ENCODE measurements around the gene TM9SF4.

TM9SF4 gene

GRCh38 chr20:32079655-32080109, 29.8 kb upstream of the TM9SF4 start:
- TF ChIP-seq, protein P1, sequence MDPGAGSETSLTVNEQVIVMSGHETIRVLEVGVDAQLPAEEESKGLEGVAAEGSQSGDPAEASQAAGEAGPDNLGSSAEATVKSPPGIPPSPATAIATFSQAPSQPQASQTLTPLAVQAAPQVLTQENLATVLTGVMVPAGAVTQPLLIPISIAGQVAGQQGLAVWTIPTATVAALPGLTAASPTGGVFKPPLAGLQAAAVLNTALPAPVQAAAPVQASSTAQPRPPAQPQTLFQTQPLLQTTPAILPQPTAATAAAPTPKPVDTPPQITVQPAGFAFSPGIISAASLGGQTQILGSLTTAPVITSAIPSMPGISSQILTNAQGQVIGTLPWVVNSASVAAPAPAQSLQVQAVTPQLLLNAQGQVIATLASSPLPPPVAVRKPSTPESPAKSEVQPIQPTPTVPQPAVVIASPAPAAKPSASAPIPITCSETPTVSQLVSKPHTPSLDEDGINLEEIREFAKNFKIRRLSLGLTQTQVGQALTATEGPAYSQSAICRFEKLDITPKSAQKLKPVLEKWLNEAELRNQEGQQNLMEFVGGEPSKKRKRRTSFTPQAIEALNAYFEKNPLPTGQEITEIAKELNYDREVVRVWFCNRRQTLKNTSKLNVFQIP (CRISPR knock-in tag; IDR thresholded peaks at IDR 0.05; ENCODE audit: borderline replicate concordance, low read depth) = no peak
- TF ChIP-seq GLIS3 (CRISPR knock-in tag; IDR thresholded peaks at IDR 0.05) (no peak), ARNTL (CRISPR knock-in tag; IDR thresholded peaks at IDR 0.05; ENCODE audit: borderline replicate concordance, low read depth) (no peak), ESRRG (CRISPR knock-in tag; IDR thresholded peaks at IDR 0.05) (no peak), BACH2 (CRISPR knock-in tag; IDR thresholded peaks at IDR 0.05; ENCODE audit: borderline replicate concordance) (no peak), ZFP3 (CRISPR knock-in tag; IDR thresholded peaks at IDR 0.05) (no peak), TSHZ2 (CRISPR knock-in tag; IDR thresholded peaks at IDR 0.05) (no peak), PPARA (CRISPR knock-in tag; IDR thresholded peaks at IDR 0.05; ENCODE audit: borderline replicate concordance) (no peak), ZC3H10 (CRISPR knock-in tag; IDR thresholded peaks at IDR 0.05) (no peak), ZNF8 (CRISPR knock-in tag; IDR thresholded peaks at IDR 0.05) (no peak), ZNF565 (CRISPR knock-in tag; conservative IDR thresholded peaks at IDR 0.05; ENCODE audit: low read depth) (no peak), OSR1 (CRISPR knock-in tag; IDR thresholded peaks at IDR 0.05) (no peak), CSDC2 (CRISPR knock-in tag; IDR thresholded peaks at IDR 0.05) (no peak), ZNF70 (CRISPR knock-in tag; IDR thresholded peaks at IDR 0.05) (no peak), ISL1 (CRISPR knock-in tag; IDR thresholded peaks at IDR 0.05) (no peak)
- TF ChIP-seq, protein P2, sequence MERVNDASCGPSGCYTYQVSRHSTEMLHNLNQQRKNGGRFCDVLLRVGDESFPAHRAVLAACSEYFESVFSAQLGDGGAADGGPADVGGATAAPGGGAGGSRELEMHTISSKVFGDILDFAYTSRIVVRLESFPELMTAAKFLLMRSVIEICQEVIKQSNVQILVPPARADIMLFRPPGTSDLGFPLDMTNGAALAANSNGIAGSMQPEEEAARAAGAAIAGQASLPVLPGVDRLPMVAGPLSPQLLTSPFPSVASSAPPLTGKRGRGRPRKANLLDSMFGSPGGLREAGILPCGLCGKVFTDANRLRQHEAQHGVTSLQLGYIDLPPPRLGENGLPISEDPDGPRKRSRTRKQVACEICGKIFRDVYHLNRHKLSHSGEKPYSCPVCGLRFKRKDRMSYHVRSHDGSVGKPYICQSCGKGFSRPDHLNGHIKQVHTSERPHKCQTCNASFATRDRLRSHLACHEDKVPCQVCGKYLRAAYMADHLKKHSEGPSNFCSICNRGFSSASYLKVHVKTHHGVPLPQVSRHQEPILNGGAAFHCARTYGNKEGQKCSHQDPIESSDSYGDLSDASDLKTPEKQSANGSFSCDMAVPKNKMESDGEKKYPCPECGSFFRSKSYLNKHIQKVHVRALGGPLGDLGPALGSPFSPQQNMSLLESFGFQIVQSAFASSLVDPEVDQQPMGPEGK (CRISPR knock-in tag; IDR thresholded peaks at IDR 0.05; ENCODE audit: borderline replicate concordance) = no peak
- TF ChIP-seq, protein P3, sequence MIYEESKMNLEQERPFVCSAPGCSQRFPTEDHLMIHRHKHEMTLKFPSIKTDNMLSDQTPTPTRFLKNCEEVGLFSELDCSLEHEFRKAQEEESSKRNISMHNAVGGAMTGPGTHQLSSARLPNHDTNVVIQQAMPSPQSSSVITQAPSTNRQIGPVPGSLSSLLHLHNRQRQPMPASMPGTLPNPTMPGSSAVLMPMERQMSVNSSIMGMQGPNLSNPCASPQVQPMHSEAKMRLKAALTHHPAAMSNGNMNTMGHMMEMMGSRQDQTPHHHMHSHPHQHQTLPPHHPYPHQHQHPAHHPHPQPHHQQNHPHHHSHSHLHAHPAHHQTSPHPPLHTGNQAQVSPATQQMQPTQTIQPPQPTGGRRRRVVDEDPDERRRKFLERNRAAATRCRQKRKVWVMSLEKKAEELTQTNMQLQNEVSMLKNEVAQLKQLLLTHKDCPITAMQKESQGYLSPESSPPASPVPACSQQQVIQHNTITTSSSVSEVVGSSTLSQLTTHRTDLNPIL (CRISPR knock-in tag; IDR thresholded peaks at IDR 0.05; ENCODE audit: low read depth) = no peak
- ATAC-seq = no peak

DNA sequence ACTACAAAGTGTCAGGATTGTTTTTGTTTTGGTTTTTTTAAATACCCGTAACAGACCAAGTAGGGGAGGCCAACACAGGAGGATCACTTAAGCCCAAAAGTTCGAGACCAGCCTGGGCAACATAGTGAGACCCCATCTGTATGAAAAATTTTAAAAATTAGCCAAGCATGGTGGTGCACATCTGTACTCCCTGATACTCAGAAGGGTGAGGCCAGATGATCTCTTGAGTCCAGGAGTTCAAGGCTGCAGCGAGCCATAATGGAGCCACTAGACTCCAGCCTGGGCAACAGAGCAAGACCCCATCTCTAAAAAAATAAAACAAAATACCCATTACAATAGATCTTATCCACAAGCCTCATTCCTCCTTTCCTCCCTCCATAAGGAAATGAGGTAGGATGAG, 28.7 kb upstream of the TM9SF4 start:
- TF ChIP-seq, protein P1 (CRISPR knock-in tag; IDR thresholded peaks at IDR 0.05; ENCODE audit: borderline replicate concordance, low read depth) = no peak
- TF ChIP-seq ISL1 (CRISPR knock-in tag; IDR thresholded peaks at IDR 0.05) (no peak), CSDC2 (CRISPR knock-in tag; IDR thresholded peaks at IDR 0.05) (no peak)
- ATAC-seq = no peak

- no peak for ATAC-seq
- TF ChIP-seq ZFP30 (CRISPR knock-in tag; IDR thresholded peaks at IDR 0.05) = no peak
- TF ChIP-seq, protein P2 (CRISPR knock-in tag; IDR thresholded peaks at IDR 0.05; ENCODE audit: borderline replicate concordance) = no peak
- no peak for TF ChIP-seq ESRRG (CRISPR knock-in tag; IDR thresholded peaks at IDR 0.05)
- no peak for TF ChIP-seq TOX (CRISPR knock-in tag; IDR thresholded peaks at IDR 0.05; ENCODE audit: borderline replicate concordance)
- no peak for TF ChIP-seq GLIS3 (CRISPR knock-in tag; IDR thresholded peaks at IDR 0.05)
- TF ChIP-seq ZNF8 (CRISPR knock-in tag; IDR thresholded peaks at IDR 0.05) = no peak
- no peak for TF ChIP-seq ZNF565 (CRISPR knock-in tag; conservative IDR thresholded peaks at IDR 0.05; ENCODE audit: low read depth)
- no peak for TF ChIP-seq ZC3H10 (CRISPR knock-in tag; IDR thresholded peaks at IDR 0.05)
- no peak for TF ChIP-seq ISL1 (CRISPR knock-in tag; IDR thresholded peaks at IDR 0.05)
- no peak for TF ChIP-seq ZNF70 (CRISPR knock-in tag; IDR thresholded peaks at IDR 0.05)
- TF ChIP-seq PPARA (CRISPR knock-in tag; IDR thresholded peaks at IDR 0.05; ENCODE audit: borderline replicate concordance) = no peak
- no peak for TF ChIP-seq OSR1 (CRISPR knock-in tag; IDR thresholded peaks at IDR 0.05)
- no peak for TF ChIP-seq RARB (CRISPR knock-in tag; IDR thresholded peaks at IDR 0.05)
- no peak for TF ChIP-seq TCF4 (CRISPR knock-in tag; IDR thresholded peaks at IDR 0.05; ENCODE audit: borderline replicate concordance)
- no peak for TF ChIP-seq TSHZ2 (CRISPR knock-in tag; IDR thresholded peaks at IDR 0.05)
Observed at GRCh38 chr20:32083469-32083868, 26.0 kb upstream of the TM9SF4 start.
